H1 (cell line): ENCODE results near the gene MSMP.

Experiments
- CBX8 ChIP-seq: fragments of 300-800, 300-1000 bp; sonication (generic); IDR thresholded peaks from 2 replicates; pipeline ENCODE4 v1.7.1; 2016; ENCODE audit warnings: low read depth, low read length, borderline replicate concordance
- CREB1 ChIP-seq: IDR thresholded peaks from 2 replicates; pipeline ENCODE4 v1.6.1; 2012; ENCODE audit warnings: inconsistent platforms
- EP300 ChIP-seq, 2 experiments: IDR thresholded peaks; 1 replicate in 1 of 2; 2 replicates in 1 of 2; pipeline ENCODE4 v1.6.1; 2011 to 2012; ENCODE audit warnings: low read depth in 2 of 2, low read length in 2 of 2, mild to moderate bottlenecking in 2 of 2, borderline replicate concordance in 1 of 2, inconsistent platforms in 1 of 2, moderate library complexity in 1 of 2
- EZH2 ChIP-seq: fragments of 200-600 bp; sonication (generic); IDR thresholded peaks from 2 replicates; pipeline ENCODE4 v1.7.1; 2012; ENCODE audit warnings: low read depth, mild to moderate bottlenecking, moderate library complexity, low read length, inconsistent platforms; ENCODE audit not compliant: severe bottlenecking
- FOSL1 ChIP-seq: IDR thresholded peaks from 2 replicates; pipeline ENCODE4 v1.6.1; 2011; ENCODE audit warnings: mild to moderate bottlenecking, low read depth, low read length, moderate library complexity; ENCODE audit not compliant: insufficient read depth
- POLR2A ChIP-seq, 2 experiments: IDR thresholded peaks; 1 replicate in 1 of 2; 2 replicates in 1 of 2; pipeline ENCODE4 v1.6.1; 2011; ENCODE audit warnings: low read depth in 2 of 2, low read length in 2 of 2, mild to moderate bottlenecking in 2 of 2; ENCODE audit errors: control extremely low read depth in 1 of 2
- POLR2AphosphoS5 ChIP-seq: IDR thresholded peaks from 2 replicates; pipeline ENCODE4 v1.6.1; 2011; ENCODE audit warnings: low read depth, low read length
- SP1 ChIP-seq: IDR thresholded peaks from 2 replicates; pipeline ENCODE4 v1.6.1; 2011; ENCODE audit warnings: low read depth, low read length
- SRF ChIP-seq: IDR thresholded peaks from 2 replicates; pipeline ENCODE4 v1.6.1; 2011; ENCODE audit warnings: mild to moderate bottlenecking, low read depth, low read length, moderate library complexity
- SUZ12 ChIP-seq: fragments of 200-600 bp; sonication (generic); IDR thresholded peaks from 2 replicates; pipeline ENCODE4 v1.6.1; 2012; ENCODE audit warnings: mild to moderate bottlenecking, inconsistent platforms, low read length, moderate library complexity, mixed read lengths
- TCF12 ChIP-seq: IDR thresholded peaks from 2 replicates; pipeline ENCODE4 v1.6.1; 2011; ENCODE audit warnings: low read depth, mild to moderate bottlenecking, low read length
- TF ChIP-seq, protein P1 (sequence below), 3 experiments: IDR thresholded peaks; 1 replicate in 2 of 3; 2 replicates in 1 of 3; pipeline versions ENCODE4 v1.5.1 to v1.6.1; 2011; ENCODE audit warnings: low read length in 3 of 3, mild to moderate bottlenecking in 3 of 3, inconsistent platforms in 2 of 3, low read depth in 1 of 3, moderate library complexity in 1 of 3; ENCODE audit not compliant: insufficient read depth in 1 of 3; ENCODE audit errors: control extremely low read depth in 1 of 3
- TF ChIP-seq, protein P2 (sequence below): IDR thresholded peaks from 2 replicates; pipeline ENCODE4 v1.6.1; 2012; ENCODE audit warnings: inconsistent platforms
- TF ChIP-seq, protein P3 (sequence below): IDR thresholded peaks from 2 replicates; pipeline ENCODE4 v1.6.1; 2012; ENCODE audit warnings: inconsistent platforms

DNA sequence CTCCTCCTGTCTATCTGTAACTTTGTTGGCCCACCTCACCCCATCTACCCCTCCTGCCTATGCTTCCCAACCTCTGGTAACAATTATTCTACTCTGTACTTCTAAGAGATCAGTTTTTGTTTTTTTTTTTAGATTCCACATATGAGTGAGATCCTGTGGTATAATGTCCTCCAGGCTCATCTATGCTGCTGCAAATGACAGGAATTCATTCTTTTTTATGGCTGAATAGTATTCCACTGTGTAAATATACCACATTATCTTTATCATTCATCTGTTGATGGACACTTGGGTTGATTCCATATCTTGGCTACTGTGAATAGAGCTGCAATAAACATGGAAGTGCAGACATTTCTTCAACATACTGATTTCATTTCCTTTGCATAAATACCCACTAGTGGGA is 29.3 kb upstream of the MSMP start:
- no peak for TF ChIP-seq POLR2A (IDR thresholded peaks at IDR 0.05; ENCODE audit: control extremely low read depth in 1 of 2, low read depth in 2 of 2, low read length in 2 of 2)
- TF ChIP-seq, protein P1, sequence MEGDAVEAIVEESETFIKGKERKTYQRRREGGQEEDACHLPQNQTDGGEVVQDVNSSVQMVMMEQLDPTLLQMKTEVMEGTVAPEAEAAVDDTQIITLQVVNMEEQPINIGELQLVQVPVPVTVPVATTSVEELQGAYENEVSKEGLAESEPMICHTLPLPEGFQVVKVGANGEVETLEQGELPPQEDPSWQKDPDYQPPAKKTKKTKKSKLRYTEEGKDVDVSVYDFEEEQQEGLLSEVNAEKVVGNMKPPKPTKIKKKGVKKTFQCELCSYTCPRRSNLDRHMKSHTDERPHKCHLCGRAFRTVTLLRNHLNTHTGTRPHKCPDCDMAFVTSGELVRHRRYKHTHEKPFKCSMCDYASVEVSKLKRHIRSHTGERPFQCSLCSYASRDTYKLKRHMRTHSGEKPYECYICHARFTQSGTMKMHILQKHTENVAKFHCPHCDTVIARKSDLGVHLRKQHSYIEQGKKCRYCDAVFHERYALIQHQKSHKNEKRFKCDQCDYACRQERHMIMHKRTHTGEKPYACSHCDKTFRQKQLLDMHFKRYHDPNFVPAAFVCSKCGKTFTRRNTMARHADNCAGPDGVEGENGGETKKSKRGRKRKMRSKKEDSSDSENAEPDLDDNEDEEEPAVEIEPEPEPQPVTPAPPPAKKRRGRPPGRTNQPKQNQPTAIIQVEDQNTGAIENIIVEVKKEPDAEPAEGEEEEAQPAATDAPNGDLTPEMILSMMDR (IDR thresholded peaks at IDR 0.05; ENCODE audit: control extremely low read depth in 1 of 3, insufficient read depth in 1 of 3, low read depth in 1 of 3, low read length in 3 of 3), result no peak
- no peak for TF ChIP-seq SRF
- TF ChIP-seq EZH2, result no peak
- no peak for TF ChIP-seq POLR2AphosphoS5
- TF ChIP-seq, protein P2, sequence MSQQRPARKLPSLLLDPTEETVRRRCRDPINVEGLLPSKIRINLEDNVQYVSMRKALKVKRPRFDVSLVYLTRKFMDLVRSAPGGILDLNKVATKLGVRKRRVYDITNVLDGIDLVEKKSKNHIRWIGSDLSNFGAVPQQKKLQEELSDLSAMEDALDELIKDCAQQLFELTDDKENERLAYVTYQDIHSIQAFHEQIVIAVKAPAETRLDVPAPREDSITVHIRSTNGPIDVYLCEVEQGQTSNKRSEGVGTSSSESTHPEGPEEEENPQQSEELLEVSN, result no peak
- no peak for TF ChIP-seq SUZ12
- no peak for TF ChIP-seq EP300 (IDR thresholded peaks at IDR 0.05; ENCODE audit: borderline replicate concordance in 1 of 2, low read depth in 2 of 2, low read length in 2 of 2)
- TF ChIP-seq TCF12, result no peak
- no peak for TF ChIP-seq SP1
- TF ChIP-seq, protein P3, sequence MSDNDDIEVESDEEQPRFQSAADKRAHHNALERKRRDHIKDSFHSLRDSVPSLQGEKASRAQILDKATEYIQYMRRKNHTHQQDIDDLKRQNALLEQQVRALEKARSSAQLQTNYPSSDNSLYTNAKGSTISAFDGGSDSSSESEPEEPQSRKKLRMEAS, result no peak
- TF ChIP-seq FOSL1, result no peak
- no peak for TF ChIP-seq CREB1
- no peak for TF ChIP-seq CBX8
